ENCODE measurements around the gene AP1S1.
"Not testable (repeated sequence)": the region's sequence is repeated elsewhere in the genome, so short reads cannot be mapped to it uniquely, and the experiment has no call there.

Gene AP1S1

DNA sequence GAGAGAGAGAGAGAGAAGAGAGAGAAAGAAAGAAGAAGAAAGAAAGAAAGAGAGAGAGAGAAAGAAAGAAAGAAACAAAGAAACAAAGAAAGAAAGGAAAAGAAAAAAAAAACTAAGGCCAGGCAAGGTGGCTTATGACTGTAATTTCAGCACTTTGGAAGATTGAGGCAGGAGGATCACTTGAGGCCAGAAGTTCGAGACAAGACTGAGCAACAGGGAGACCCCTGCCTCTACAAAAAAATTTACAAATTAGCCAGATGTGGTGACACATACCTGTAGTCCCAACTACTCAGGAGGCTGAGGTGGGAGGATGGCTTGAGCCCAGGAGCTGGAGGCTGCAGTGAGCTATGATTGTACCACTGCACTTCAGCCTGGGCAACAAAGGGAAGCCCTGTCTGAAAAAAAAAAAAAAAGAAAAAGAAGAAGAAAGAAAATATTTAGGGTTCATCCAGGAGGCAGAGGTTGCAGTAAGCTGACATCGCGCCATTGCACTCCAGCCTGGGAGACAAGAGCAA lies 24.6 kb upstream of the AP1S1 start:
- DNase-seq = no peak
- TF ChIP-seq GATA1 (IDR thresholded peaks at IDR 0.05; ENCODE audit: low read depth, low read length) (no peak), POLR2A (IDR thresholded peaks at IDR 0.05; ENCODE audit: low read length) (no peak)

DNA sequence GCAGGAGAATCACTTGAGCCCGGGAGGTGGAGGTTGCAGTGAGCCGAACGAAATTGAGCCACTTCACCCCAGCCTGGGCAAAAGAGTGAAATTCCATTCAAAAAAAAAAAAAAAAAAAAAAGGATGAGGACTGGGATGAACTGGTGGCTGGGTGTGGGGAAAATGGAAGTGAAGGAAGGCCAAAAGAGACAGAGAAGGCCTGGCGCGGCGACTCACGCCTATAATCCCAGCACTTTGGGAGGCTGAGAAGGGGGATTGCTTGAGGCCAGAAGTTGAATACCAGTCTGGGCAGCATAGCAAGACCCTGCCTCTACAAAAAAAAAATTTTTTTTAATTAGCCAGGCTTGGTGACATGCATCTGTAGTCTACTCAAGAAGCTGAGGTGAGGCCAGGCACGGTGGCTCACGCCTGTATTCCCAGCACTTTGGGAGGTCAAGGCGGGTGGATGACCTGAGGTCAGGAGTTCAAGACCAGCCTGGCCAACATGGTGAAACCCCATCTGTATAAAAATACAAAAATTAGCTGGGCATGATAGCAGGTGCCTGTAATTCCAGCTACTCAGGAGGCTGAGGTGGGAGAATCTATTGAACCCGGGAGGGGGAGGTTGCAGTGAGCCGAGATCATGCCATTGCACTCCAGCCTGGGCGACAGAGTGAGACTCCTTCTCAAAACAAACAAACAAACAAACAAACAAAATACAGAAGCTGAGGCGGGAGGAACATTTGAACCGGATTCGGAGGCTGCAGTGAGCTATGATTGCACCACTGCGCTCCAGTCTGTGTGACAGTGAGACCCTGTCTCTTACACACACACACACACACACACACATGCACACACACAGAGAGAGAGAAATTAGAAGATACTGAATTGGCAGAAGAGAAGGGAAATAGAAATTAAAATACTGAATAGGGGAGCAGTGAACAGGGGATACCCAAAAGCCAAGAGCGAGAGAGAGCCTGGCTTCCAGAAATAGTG lies 21.4 kb upstream of the AP1S1 start:
- DNase-seq = not testable (repeated sequence)

DNA sequence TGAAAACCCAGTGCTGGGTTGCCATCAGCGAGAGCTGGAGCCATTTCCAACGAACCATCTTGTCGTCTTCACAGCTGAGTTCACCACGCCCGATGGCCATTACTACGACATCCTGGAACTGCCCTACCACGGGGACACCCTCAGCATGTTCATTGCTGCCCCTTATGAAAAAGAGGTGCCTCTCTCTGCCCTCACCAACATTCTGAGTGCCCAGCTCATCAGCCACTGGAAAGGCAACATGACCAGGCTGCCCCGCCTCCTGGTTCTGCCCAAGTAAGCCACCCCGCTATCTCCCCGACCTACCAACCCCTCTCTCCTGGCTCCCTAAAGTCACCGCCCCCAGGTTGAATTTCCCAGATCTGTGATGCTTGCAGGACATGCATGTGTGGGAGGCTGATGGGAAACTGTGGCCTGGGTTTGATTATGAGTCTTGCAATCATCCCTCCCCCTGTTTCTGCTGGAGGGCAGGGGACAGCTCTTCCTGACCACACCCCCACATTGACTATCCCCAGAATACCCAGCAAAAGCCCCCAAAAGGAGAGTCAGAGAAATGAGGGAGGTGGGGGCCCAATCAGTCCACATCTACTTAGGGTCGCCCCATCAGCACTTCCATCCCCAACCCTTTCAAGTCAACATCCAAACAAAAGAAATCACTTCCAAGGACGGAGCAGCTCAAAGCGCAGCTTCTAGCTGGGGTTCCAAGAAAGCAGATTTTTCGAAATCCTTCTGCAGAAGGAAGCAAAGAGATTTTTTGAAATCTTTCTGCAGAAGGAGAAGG lies 20.5 kb upstream of the AP1S1 start:
- TF ChIP-seq GATA1 (IDR thresholded peaks at IDR 0.05; ENCODE audit: low read depth, low read length) = no peak
- TF ChIP-seq POLR2A (IDR thresholded peaks at IDR 0.05; ENCODE audit: low read length) = peak; percentile 52
- no peak for DNase-seq

DNA sequence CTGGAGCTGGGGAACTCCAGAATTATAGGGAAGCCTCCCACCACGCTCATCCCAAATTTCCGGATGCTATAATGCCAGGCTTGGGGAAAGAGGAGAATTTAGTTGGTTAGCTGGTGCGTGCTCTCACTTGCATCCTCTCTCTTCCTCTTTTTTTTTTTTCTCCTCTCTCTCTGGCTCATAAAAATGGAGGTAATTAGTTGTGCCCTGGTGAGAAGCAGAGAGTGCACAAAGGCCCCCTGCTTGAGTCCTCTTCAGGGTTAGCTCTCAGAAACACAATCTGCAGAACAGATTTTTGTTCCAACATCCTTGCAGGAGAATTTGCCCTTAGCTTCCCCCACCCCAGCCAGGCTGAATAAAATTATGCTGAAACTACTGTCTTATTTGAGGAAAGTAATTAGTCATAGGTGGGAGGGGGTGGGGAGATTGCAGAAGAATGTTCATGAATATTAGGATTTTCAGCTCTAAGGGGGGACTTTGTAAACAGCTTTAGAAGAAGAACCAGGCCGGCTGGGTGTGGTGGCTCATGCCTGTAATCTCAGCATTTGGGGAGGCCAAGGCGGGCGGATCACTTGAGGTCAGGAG lies 19.8 kb upstream of the AP1S1 start:
- TF ChIP-seq POLR2A (IDR thresholded peaks at IDR 0.05; ENCODE audit: low read length) = no peak
- DNase-seq = no peak

DNA sequence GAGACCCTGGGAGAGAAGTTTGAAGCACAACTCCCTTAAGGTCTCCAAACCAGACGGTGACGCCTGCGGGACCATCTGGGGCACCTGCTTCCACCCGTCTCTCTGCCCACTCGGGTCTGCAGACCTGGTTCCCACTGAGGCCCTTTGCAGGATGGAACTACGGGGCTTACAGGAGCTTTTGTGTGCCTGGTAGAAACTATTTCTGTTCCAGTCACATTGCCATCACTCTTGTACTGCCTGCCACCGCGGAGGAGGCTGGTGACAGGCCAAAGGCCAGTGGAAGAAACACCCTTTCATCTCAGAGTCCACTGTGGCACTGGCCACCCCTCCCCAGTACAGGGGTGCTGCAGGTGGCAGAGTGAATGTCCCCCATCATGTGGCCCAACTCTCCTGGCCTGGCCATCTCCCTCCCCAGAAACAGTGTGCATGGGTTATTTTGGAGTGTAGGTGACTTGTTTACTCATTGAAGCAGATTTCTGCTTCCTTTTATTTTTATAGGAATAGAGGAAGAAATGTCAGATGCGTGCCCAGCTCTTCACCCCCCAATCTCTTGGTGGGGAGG lies 16.5 kb upstream of the AP1S1 start:
- no peak for DNase-seq
- TF ChIP-seq POLR2A (IDR thresholded peaks at IDR 0.05; ENCODE audit: low read length) (no peak), GATA1 (IDR thresholded peaks at IDR 0.05; ENCODE audit: low read depth, low read length) (no peak)

DNA sequence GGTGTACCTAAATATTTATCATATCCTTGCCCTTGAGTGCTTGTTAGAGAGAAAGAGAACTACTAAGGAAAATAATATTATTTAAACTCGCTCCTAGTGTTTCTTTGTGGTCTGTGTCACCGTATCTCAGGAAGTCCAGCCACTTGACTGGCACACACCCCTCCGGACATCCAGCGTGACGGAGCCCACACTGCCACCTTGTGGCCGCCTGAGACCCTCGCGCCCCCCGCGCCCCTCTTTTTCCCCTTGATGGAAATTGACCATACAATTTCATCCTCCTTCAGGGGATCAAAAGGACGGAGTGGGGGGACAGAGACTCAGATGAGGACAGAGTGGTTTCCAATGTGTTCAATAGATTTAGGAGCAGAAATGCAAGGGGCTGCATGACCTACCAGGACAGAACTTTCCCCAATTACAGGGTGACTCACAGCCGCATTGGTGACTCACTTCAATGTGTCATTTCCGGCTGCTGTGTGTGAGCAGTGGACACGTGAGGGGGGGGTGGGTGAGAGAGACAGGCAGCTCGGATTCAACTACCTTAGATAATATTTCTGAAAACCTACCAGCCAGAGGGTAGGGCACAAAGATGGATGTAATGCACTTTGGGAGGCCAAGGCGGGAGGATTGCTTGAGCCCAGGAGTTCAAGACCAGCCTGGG lies 15.9 kb upstream of the AP1S1 start:
- TF ChIP-seq GATA1 (IDR thresholded peaks at IDR 0.05; ENCODE audit: low read depth, low read length) = no peak
- TF ChIP-seq POLR2A (IDR thresholded peaks at IDR 0.05; ENCODE audit: low read length) = peak; percentile 55
- peak; percentile 83 to 92 for DNase-seq

DNA sequence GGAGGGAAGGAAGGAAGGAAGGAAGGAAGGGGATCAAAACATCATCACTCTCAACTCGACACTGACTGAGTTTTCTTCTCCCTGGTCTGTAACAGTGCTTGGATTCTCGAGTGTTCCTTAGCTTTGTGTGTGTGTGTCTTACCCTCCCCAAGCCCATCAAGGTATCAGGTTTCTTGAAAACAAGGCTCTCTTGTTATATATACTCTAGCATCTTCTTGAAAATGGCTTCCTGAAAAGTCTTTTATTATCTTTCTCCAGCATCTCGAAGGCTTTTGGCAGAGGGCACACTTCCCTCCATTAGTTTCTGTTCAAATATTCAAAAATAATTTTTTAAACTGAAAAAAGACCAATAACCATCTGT lies 14.0 kb upstream of the AP1S1 start:
- no peak for DNase-seq
- TF ChIP-seq POLR2A (IDR thresholded peaks at IDR 0.05; ENCODE audit: low read length) = no peak
- TF ChIP-seq GATA1 (IDR thresholded peaks at IDR 0.05; ENCODE audit: low read depth, low read length) = no peak

DNA sequence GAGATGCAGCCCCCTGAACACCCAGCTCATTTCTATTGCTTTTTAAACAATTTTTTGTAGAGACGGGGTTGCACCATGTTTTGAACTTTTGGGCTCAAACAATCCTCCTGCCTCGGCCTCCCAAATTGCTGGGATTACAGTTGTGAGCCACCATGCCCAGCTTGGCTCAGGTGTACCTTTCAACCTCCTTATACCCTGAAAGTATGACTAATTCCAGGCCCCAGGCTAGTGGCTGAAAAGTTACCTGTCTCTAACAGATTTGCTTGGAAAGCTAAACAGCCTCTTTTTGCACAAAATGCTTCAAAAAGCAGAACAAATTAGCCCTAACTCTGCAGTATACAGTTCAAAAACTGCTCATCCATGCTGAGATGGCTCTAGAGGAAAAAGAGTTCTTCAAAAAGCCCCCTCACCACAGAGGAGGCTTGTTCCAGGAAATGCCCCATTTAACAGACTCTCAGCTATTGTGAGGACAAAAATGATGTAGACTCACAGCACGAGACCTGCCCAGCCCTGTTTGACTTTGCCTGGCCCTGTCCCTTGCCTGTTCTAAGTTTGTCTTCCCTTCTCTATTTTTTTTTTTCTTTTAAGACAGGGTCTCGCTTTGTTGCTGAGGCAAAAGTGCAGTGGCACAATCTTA lies 13.4 kb upstream of the AP1S1 start:
- DNase-seq = no peak
- TF ChIP-seq GATA1 (IDR thresholded peaks at IDR 0.05; ENCODE audit: low read depth, low read length) = no peak
- no peak for TF ChIP-seq POLR2A (IDR thresholded peaks at IDR 0.05; ENCODE audit: low read length)

DNA sequence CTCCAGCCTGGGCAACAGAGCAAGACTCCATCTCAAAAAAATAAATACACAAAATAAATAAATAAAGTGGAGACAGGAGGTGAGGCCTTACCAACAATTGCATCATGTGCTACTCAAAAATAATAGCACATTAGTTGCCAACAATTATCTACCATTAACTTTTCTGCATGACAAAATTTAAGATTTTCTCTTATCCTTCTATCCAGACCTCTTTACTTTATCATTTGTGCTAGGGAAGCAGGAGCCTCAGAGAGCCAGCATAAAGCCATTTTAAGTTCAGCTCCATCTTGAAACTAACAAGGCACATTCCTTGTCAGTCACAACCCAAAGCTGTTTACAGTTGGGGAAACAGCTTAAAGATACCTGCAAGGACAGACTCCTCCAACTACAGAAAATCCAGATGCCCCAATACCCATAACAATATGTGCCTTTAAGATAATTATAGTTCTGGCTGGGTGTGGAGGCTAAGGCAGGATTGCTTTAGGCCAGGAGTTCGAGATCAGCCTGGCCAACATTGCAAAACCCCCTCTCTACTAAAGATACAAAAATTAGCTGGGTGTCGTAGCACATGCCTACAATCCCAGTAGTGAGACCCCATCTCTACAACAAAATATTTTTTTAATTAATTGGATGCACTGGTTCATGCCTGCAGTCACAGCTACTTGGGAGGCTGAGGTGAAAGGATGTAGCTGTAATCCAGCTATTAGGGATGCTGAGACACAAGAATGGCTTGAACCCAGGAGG lies 2.2 kb upstream of the AP1S1 start:
- TF ChIP-seq GATA1 (IDR thresholded peaks at IDR 0.05; ENCODE audit: low read depth, low read length) (no peak), POLR2A (IDR thresholded peaks at IDR 0.05; ENCODE audit: low read length) (no peak)
- peak; percentile 34 to 53 for DNase-seq

DNA sequence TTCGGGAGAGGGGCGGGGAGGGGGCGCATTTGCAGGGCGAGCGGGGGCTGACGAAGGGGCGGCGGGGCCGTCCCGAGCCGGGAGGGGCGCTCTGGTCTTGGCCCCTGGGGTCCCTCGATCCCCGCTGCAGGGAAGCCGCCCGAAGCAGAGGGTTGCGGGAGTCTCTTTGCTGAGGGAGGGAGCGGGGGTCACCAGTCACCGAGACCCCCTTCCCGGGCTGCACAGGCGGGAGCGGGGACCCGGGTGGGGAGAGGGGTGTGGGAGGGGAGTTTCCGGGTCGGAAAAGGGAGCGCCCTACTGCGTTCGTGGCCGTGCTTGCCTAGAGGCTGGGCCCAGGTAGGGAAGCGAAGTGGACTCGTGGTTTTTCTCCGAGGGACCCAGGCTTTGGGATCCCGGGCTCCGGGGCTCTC lies 422 bp downstream of the AP1S1 start:
- no peak for DNase-seq
- TF ChIP-seq POLR2A (IDR thresholded peaks at IDR 0.05; ENCODE audit: low read length) (no peak), GATA1 (IDR thresholded peaks at IDR 0.05; ENCODE audit: low read depth, low read length) (no peak)

DNA sequence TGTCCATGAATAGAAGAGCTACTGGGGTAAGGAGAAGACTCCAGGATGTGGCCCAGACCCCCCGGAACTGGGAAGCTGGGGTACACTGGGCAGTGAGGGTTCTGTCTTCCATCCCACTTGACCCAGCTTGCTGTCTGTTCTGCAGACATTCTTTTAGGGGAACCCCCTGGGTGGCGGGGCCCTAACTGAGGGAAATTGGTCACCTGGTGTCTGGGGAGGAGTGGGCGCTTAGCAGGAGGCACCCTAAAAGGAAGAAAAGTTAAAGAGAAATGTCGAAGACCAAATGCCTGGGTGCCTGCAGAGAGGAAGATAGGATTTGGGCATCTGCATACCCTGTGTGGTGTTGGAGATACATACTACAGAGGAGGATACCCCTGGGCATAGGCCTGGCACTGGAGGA lies 1.0 kb downstream of the AP1S1 start:
- TF ChIP-seq GATA1 (IDR thresholded peaks at IDR 0.05; ENCODE audit: low read depth, low read length) = no peak
- TF ChIP-seq POLR2A (IDR thresholded peaks at IDR 0.05; ENCODE audit: low read length) = no peak

DNA sequence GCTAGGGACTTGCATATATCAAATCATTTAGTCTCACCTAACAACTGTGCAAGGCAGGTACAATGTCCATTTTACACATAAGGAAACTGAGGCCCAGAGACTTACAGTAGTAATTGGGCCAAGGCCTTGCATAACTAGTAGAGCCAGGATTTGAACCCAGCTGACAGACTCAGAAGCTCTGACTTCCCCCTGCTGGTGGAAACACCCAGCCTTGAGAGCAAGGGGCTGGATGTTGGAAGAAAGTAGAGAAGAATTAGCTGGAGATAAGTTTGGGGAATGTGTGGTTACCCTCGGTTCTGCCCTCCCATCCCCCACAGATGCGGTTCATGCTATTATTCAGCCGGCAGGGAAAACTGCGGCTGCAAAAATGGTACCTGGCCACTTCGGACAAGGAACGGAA lies 2.0 kb downstream of the AP1S1 start:
- TF ChIP-seq POLR2A (IDR thresholded peaks at IDR 0.05; ENCODE audit: low read length) = no peak
- TF ChIP-seq GATA1 (IDR thresholded peaks at IDR 0.05; ENCODE audit: low read depth, low read length) = no peak
- no peak for DNase-seq

More for the DNA sequence above, 1.0 kb downstream of the AP1S1 start:
- no peak for DNase-seq
